ENCODE data around the gene MAGI1.

MAGI1 gene

DNA sequence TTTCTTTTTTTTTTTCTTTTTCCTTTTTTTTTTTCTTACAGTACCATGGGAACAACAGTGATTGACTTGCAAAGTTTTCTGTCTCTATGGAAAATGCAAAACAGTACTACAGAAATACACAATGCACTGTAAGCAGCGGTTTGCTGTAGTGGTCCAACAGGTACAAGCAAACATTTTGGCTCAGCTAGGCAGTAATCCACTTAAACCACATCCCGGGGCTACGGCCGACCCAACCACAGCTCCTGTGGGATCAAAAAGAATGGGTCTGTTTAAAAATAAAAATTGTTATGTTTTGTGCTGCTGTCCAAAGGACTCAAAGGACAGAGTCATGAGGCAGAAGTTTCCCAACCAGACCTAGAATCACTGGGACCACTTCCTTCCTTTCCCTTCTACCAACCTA lies 683.8 kb downstream of the MAGI1 start:
- H3K4me3 ChIP-seq (ENCODE audit: low read depth in 1 of 2, low read length in 1 of 2) = no peak overlapping the region
- no peak overlapping the region for H3K27ac ChIP-seq
- no peaks in the 10 kb centered on the region for H3K36me3 ChIP-seq
- TF ChIP-seq, protein P1, sequence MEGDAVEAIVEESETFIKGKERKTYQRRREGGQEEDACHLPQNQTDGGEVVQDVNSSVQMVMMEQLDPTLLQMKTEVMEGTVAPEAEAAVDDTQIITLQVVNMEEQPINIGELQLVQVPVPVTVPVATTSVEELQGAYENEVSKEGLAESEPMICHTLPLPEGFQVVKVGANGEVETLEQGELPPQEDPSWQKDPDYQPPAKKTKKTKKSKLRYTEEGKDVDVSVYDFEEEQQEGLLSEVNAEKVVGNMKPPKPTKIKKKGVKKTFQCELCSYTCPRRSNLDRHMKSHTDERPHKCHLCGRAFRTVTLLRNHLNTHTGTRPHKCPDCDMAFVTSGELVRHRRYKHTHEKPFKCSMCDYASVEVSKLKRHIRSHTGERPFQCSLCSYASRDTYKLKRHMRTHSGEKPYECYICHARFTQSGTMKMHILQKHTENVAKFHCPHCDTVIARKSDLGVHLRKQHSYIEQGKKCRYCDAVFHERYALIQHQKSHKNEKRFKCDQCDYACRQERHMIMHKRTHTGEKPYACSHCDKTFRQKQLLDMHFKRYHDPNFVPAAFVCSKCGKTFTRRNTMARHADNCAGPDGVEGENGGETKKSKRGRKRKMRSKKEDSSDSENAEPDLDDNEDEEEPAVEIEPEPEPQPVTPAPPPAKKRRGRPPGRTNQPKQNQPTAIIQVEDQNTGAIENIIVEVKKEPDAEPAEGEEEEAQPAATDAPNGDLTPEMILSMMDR (IDR thresholded peaks at IDR 0.05) = no peak
- H3K4me1 ChIP-seq (ENCODE audit: control insufficient read depth in 1 of 2, insufficient read depth in 1 of 2, low read depth in 1 of 2, low read length in 1 of 2) = no peaks in the 10 kb centered on the region
- peaks cover 50% of the 10 kb centered on the region for H3K27me3 ChIP-seq
- no peaks in the 10 kb centered on the region for H3K9me3 ChIP-seq

DNA sequence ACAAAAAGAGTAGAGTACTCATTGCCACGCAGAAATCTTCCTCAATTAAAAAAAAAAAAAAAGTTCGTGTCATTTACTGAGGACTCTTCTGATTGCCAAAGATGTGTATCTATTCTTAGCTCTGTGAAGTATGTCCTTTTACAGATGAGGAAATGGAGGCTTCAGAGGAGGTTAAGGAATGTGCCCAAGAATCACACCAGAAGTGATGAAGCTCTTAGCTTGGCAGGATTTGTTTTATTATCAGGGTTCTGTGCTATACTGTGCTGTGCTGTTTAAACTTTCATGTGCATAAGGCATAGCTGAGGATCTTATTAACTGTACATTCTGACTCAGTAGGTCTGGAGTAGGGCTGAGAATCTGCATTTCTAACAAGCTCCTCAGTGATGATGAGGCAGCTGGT lies 685.8 kb downstream of the MAGI1 start:
- no peaks in the 10 kb centered on the region for H3K9me3 ChIP-seq
- peaks cover 40% of the 10 kb centered on the region for H3K27me3 ChIP-seq
- no peaks in the 10 kb centered on the region for H3K4me1 ChIP-seq (ENCODE audit: control insufficient read depth in 1 of 2, insufficient read depth in 1 of 2, low read depth in 1 of 2, low read length in 1 of 2)
- H3K4me3 ChIP-seq (ENCODE audit: low read depth in 1 of 2, low read length in 1 of 2) = no peak overlapping the region
- no peaks in the 10 kb centered on the region for H3K36me3 ChIP-seq
- no peak overlapping the region for H3K27ac ChIP-seq
- TF ChIP-seq, protein P1 (IDR thresholded peaks at IDR 0.05) = no peak

DNA sequence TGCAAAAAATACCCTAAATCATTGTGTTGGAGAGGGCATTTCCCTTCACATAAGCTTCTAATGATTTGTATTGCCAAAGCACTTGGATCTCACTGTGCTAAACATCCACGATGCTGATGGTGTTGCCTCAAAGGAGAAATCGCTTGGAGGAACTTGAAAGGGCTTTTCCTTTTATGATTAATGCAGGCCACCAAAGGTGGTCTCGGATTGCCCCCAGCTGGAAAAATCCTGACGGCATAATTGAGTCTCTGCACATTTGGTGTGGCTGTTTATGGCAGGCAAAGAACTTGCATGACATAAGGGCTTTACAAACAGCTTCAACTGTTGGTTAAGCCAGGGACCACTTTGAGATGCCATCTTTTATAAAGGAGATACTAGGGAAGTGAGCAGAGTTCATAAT lies 687.0 kb downstream of the MAGI1 start:
- no peaks in the 10 kb centered on the region for H3K9me3 ChIP-seq
- no peak overlapping the region for H3K4me3 ChIP-seq (ENCODE audit: low read depth in 1 of 2, low read length in 1 of 2)
- no peaks in the 10 kb centered on the region for H3K36me3 ChIP-seq
- TF ChIP-seq, protein P1 (IDR thresholded peaks at IDR 0.05) = no peak
- H3K27me3 ChIP-seq = peaks cover 29% of the 10 kb centered on the region
- no peak overlapping the region for H3K27ac ChIP-seq
- no peaks in the 10 kb centered on the region for H3K4me1 ChIP-seq (ENCODE audit: control insufficient read depth in 1 of 2, insufficient read depth in 1 of 2, low read depth in 1 of 2, low read length in 1 of 2)

DNA sequence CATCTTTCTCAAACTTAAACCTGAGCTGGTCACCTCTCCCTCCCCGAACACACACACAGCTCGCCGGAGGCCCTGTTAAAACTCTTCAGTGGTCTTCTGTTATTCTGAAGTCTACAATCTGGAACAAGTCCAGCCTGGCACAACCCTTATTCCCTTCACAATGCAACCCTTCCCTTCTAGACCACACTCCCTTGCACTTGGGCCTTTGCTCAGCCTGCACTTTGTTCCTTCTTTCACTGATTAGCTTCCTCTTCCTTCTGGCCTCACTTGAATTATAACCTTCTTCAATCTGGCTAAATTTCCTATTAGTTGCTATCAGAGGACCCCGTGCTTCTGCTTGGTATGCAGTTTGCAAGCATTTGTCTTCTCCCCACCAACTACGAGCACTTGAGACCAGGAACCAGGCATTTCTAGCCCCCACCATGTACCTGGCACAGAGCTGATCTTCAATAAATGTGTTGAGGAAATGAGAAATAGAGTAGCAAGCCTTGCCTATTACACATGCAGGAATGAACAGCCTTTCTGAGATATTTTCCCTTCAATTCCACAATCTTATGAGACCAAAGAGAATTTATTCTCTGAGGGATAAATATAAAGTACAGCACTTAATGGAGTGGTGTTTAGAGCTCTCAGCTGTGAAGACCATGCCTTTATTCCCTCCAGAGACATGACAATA lies 687.8 kb downstream of the MAGI1 start:
- Histone ChIP-seq H3K4me3 (ENCODE audit: low read depth in 1 of 2, low read length in 1 of 2) (no peak overlapping the region), H3K27ac (no peak overlapping the region)
- TF ChIP-seq, protein P1 (IDR thresholded peaks at IDR 0.05) = no peak

DNA sequence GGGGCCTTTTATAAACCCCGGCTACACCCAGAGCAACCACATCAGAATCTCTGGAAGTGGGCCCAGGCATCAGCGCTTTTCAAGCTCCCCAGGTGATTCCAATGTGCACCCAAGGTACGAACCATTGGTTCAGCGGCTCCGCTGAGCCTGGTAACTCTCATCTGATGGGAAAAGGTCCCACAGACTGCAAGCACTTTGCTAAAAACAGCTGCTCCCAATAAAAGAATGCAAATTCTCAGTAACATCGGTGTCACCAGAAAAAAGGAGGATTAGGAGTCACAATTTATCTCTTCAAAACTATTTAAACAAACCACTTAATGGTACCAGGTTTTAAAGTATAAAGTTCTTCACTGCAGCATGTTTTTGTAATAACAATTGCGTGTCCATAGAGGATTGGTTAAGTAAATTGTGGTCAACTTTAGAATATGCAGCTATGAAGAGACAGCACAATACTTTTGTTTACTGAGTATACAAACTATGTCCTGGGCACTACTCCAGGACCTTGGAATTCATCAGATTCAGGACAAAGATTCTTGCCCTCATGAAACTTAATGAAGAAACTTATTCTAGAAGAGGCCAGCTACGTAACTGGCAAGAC lies 690.2 kb downstream of the MAGI1 start:
- Histone ChIP-seq H3K4me3 (ENCODE audit: low read depth in 1 of 2, low read length in 1 of 2) (no peak overlapping the region), H3K36me3 (no peaks in the 10 kb centered on the region), H3K27ac (no peak overlapping the region), H3K4me1 (ENCODE audit: control insufficient read depth in 1 of 2, insufficient read depth in 1 of 2, low read depth in 1 of 2, low read length in 1 of 2) (no peaks in the 10 kb centered on the region), H3K9me3 (no peaks in the 10 kb centered on the region), H3K27me3 (no peaks in the 10 kb centered on the region)
- TF ChIP-seq, protein P1 (IDR thresholded peaks at IDR 0.05) = no peak

More for the DNA sequence above, 687.8 kb downstream of the MAGI1 start:
- Histone ChIP-seq H3K36me3 (no peaks in the 10 kb centered on the region), H3K27me3 (peaks cover 20% of the 10 kb centered on the region), H3K4me1 (ENCODE audit: control insufficient read depth in 1 of 2, insufficient read depth in 1 of 2, low read depth in 1 of 2, low read length in 1 of 2) (no peaks in the 10 kb centered on the region), H3K9me3 (no peaks in the 10 kb centered on the region)

All from neutrophil (primary cell).